OCI-LY7 (cell line): Measurements from ENCODE around the gene SLC6A6. TPM values are rescaled to one million over a fixed set of nuclear protein-coding genes. Genes with fewer than 3 reads are reported as not detected.

Experiments
- BruUV-seq: library from RNA; stranded (reverse); fragments of 400-500 nt; replicated peaks from 2 replicates; lab custom pipeline; 2021; lab: Mats Ljungman, UMichigan
- CTCF ChIA-PET: fragments of 300-600 bp; sonication (Branson Sonifier 250); formaldehyde crosslinking; loops from one replicate; lab custom pipeline; 2022; ENCODE audit warnings: antibody characterized with exemption; ENCODE audit not compliant: unreplicated experiment; lab: Charles Lee
- POLR2A ChIA-PET: fragments of 300-600 bp; sonication (Branson Sonifier 250); formaldehyde crosslinking; loops from one replicate; lab custom pipeline; 2022; ENCODE audit warnings: antibody characterized with exemption; lab: Charles Lee
- DNase-seq: peaks from one replicate; pipeline ENCODE4 v3.0.0-alpha.2; 2015; ENCODE audit warnings: low spot score
- H2AFZ ChIP-seq: fragments of 200-600 bp; sonication (generic), shearing (Covaris generic); 2 replicates; pipeline ENCODE4 v1.6.1; 2014; ENCODE audit warnings: mild to moderate bottlenecking, antibody characterized with exemption, low read length, moderate library complexity
- H3K27ac ChIP-seq: fragments of 200-600 bp; sonication (generic); 2 replicates; pipeline ENCODE4 v1.5.1; 2014; ENCODE audit warnings: mixed run types, low read depth, mild to moderate bottlenecking, moderate library complexity, low read length, inconsistent platforms; ENCODE audit not compliant: poor library complexity, severe bottlenecking
- H3K36me3 ChIP-seq: fragments of 200-600 bp; sonication (generic); 2 replicates; pipeline ENCODE4 v1.6.1; 2014; ENCODE audit warnings: mild to moderate bottlenecking, antibody characterized with exemption, low read length, moderate library complexity, mixed read lengths; ENCODE audit not compliant: insufficient read depth
- H3K4me1 ChIP-seq: fragments of 200-600 bp; sonication (generic); 2 replicates; pipeline ENCODE4 v1.5.1; 2014; ENCODE audit warnings: mild to moderate bottlenecking, low read length; ENCODE audit not compliant: insufficient read depth, poor library complexity, severe bottlenecking
- H3K4me2 ChIP-seq: fragments of 200-600 bp; sonication (generic); 2 replicates; pipeline ENCODE4 v1.6.1; 2014; ENCODE audit warnings: mild to moderate bottlenecking, low read length
- H3K4me3 ChIP-seq: fragments of 200-600 bp; sonication (generic); 2 replicates; pipeline ENCODE4 v1.5.1; 2014; ENCODE audit warnings: mild to moderate bottlenecking, low read depth, low read length; ENCODE audit not compliant: poor library complexity, severe bottlenecking
- H3K79me2 ChIP-seq: fragments of 200-600 bp; sonication (generic); 2 replicates; pipeline ENCODE4 v1.6.1; 2016; ENCODE audit warnings: low read depth, mild to moderate bottlenecking, low read length, moderate library complexity, mixed read lengths; ENCODE audit not compliant: insufficient read depth
- H3K9me2 ChIP-seq: fragments of 200-600 bp; sonication (generic); 2 replicates; pipeline ENCODE4 v1.6.1; 2016; ENCODE audit warnings: mild to moderate bottlenecking, low read length, mixed read lengths; ENCODE audit not compliant: insufficient read depth
- H3K9me3 ChIP-seq: fragments of 200-600 bp; sonication (generic); 2 replicates; pipeline ENCODE4 v1.6.1; 2014; ENCODE audit warnings: mild to moderate bottlenecking, mixed run types, low read length, mixed read lengths
- H4K20me1 ChIP-seq: fragments of 200-600 bp; sonication (generic); 2 replicates; pipeline ENCODE4 v1.6.1; 2014; ENCODE audit warnings: mild to moderate bottlenecking, antibody characterized with exemption, low read length, moderate library complexity, mixed read lengths; ENCODE audit not compliant: insufficient read depth
- EZH2phosphoT487 ChIP-seq: fragments of 200-600 bp; sonication (generic); IDR thresholded peaks from 2 replicates; pipeline ENCODE4 v1.6.1; 2018; ENCODE audit warnings: low read depth, borderline replicate concordance, mild to moderate bottlenecking, mixed run types, antibody characterized with exemption, low read length, moderate library complexity, mixed read lengths
- intact Hi-C: fragments of 100-400 bp; cut with micrococcal nuclease; formaldehyde crosslinking; loops from one replicate; pipeline ENCODE4 v1.10.0; 2022; ENCODE audit not compliant: unreplicated experiment
- total RNA-seq, 2 experiments: library from RNA; depleted of rRNA in 1 of 2; stranded (reverse); fragments of >200 nt in 1 of 2; shearing (Covaris generic) in 1 of 2; gene quantifications; 2 replicates each; pipeline ENCODE4 v1.2.3, GENCODE V29; 2014 to 2022
- TF ChIP-seq, protein P1 (sequence below): fragments of 200-600 bp; sonication (generic); conservative IDR thresholded peaks from 2 replicates; pipeline ENCODE4 v1.5.1; 2014; ENCODE audit warnings: mild to moderate bottlenecking, antibody characterized with exemption, low read length, moderate library complexity, mixed read lengths

The SLC6A6 gene
- total RNA-seq, 2 experiments from 2014 or later = 43.0 to 51.8 TPM

DNA sequence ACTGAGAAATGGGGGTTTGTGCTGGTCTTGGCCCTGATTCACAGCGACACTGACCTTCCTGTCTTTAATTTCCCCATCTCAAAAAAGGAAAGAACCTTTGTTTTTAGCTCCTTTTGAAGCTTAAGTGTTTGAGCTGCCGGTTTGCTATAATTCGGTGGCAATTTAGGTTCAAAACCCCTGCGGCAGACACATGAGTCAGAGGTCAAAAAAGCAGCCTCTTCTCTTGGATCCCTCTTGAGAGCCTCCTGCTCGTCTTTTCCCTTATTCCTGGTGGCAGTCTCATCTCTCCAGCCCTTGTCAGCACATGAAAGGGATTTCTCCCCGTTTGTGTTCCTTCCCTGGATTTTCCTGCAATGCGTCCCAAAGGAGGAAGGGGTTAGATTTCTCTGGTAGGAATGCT, 73.2 kb downstream of the SLC6A6 start:
- TF ChIP-seq EZH2phosphoT487 = no peak
- TF ChIP-seq, protein P1, sequence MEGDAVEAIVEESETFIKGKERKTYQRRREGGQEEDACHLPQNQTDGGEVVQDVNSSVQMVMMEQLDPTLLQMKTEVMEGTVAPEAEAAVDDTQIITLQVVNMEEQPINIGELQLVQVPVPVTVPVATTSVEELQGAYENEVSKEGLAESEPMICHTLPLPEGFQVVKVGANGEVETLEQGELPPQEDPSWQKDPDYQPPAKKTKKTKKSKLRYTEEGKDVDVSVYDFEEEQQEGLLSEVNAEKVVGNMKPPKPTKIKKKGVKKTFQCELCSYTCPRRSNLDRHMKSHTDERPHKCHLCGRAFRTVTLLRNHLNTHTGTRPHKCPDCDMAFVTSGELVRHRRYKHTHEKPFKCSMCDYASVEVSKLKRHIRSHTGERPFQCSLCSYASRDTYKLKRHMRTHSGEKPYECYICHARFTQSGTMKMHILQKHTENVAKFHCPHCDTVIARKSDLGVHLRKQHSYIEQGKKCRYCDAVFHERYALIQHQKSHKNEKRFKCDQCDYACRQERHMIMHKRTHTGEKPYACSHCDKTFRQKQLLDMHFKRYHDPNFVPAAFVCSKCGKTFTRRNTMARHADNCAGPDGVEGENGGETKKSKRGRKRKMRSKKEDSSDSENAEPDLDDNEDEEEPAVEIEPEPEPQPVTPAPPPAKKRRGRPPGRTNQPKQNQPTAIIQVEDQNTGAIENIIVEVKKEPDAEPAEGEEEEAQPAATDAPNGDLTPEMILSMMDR = no peak
- no TSS peak for BruUV-seq
- ChIA-PET CTCF (interaction anchor here (0.6 kb wide), 1 partner anchor 317 kb away, joined by 3 read pairs; no protein-coding TSS in a partner anchor), POLR2A (interaction anchor here (1.1 kb wide), 1 partner anchor 8 kb away, joined by 4 read pairs; no protein-coding TSS in a partner anchor)
- H3K79me2 ChIP-seq = no peaks in the 10 kb centered on the region
- H3K36me3 ChIP-seq = peaks cover 96% of the 10 kb centered on the region
- no peak overlapping the region for H3K4me3 ChIP-seq
- no peaks in the 10 kb centered on the region for H3K9me3 ChIP-seq
- no peaks in the 10 kb centered on the region for H3K4me1 ChIP-seq
- H3K4me2 ChIP-seq = no peak overlapping the region
- no peaks in the 10 kb centered on the region for H4K20me1 ChIP-seq
- no peak overlapping the region for H3K27ac ChIP-seq
- no peak for DNase-seq
- intact Hi-C loops = no loop called here
- no peaks in the 10 kb centered on the region for H3K9me2 ChIP-seq
- H2AFZ ChIP-seq = no peak overlapping the region

DNA sequence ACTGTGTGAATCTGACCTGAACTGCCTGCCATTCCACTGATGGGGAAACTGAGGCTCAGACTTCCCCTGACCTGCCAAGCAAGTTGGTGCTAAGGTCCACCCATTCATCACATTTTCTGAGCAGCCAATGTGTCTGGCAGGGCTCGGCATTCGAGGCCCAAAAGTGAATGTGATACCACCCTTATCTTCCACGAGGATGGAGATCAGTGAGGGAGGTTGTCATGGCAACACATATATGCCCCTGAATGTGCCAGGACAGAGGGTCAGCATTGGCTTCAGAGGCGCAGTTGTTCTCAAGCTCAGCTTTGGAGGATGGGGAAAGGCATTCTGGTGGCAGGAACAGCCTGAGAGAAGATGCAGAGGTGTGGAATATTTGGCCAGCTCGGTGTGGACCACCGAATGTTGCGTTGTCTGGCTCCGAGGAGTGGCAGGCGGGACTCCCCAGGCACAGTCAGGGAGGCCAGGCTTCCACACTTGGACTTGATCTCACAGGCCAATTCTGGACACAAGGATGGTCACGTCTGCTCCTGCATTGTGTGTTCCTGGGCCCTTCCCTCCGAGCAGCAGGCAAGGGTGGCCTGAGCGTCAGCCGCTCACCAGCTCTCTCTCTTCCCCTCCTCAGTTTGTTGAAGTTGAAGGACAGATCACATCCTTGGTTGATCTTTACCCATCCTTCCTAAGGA, 74.3 kb downstream of the SLC6A6 start:
- H2AFZ ChIP-seq = no peak overlapping the region
- H4K20me1 ChIP-seq = no peaks in the 10 kb centered on the region
- H3K27ac ChIP-seq = no peak overlapping the region
- no peak overlapping the region for H3K4me3 ChIP-seq
- no peaks in the 10 kb centered on the region for H3K79me2 ChIP-seq
- H3K4me2 ChIP-seq = no peak overlapping the region
- DNase-seq = no peak
- no peaks in the 10 kb centered on the region for H3K9me2 ChIP-seq
- no peaks in the 10 kb centered on the region for H3K4me1 ChIP-seq
- intact Hi-C loops = no loop called here
- TF ChIP-seq EZH2phosphoT487 = no peak
- TF ChIP-seq, protein P1 = no peak
- peaks cover 96% of the 10 kb centered on the region for H3K36me3 ChIP-seq
- H3K9me3 ChIP-seq = no peaks in the 10 kb centered on the region
- BruUV-seq = no TSS peak
- CTCF ChIA-PET = interaction anchor here (1.0 kb wide), 1 partner anchor 273 kb away, joined by 4 read pairs; no protein-coding TSS in a partner anchor
- POLR2A ChIA-PET = no interaction called here
